BJ (cell line): ENCODE results near the gene COX14. TPM values are rescaled to one million over a fixed set of nuclear protein-coding genes. Genes with fewer than 3 reads are reported as not detected.
A peak's percentile ranks its signal among the peaks of the same experiment; 100 is the strongest.
"Not testable (repeated sequence)": the region's sequence is repeated elsewhere in the genome, so short reads cannot be mapped to it uniquely, and the experiment has no call there.

Experiments used
- CTCF ChIA-PET: fragments of 350-600 bp; formaldehyde crosslinking; extraction: SDS; loops from one replicate; lab custom pipeline; 2021; ENCODE audit warnings: antibody characterized with exemption, inconsistent platforms; lab: Yijun Ruan, JAX
- POLR2A ChIA-PET: fragments of 300-600 bp; sonication (Branson Sonifier 250); formaldehyde crosslinking; extraction: SDS; loops from one replicate; lab custom pipeline; 2021; ENCODE audit warnings: antibody characterized with exemption; lab: Charles Lee
- DNase-seq: peaks from one replicate; pipeline ENCODE4 v3.0.0-alpha.2; 2011; ENCODE audit warnings: low read depth
- H3K27me3 ChIP-seq: 2 replicates; pipeline ENCODE4 v1.6.0; 2011; ENCODE audit warnings: low read length; ENCODE audit not compliant: control insufficient read depth, insufficient read depth
- H3K36me3 ChIP-seq: 2 replicates; pipeline ENCODE4 v1.5.1; 2011; ENCODE audit warnings: low read length; ENCODE audit not compliant: control insufficient read depth, insufficient read depth
- H3K4me3 ChIP-seq: 2 replicates; pipeline ENCODE4 v1.5.1; 2011; ENCODE audit warnings: low read depth, mild to moderate bottlenecking, control low read depth, low read length
- polyA plus RNA-seq: library from polyadenylated mRNA; depleted of rRNA; stranded (reverse); fragments of >200 nt; gene quantifications from 2 replicates; pipeline ENCODE4 v1.2.3, GENCODE V29; 2011
- TF ChIP-seq, protein P1 (sequence below): IDR thresholded peaks from 2 replicates; pipeline ENCODE4 v1.5.1; 2011; ENCODE audit warnings: low read depth, mild to moderate bottlenecking, control low read depth, inconsistent platforms, low read length, moderate library complexity; ENCODE audit not compliant: insufficient read depth

The COX14 gene
- polyA plus RNA-seq, 1 experiment = 85.7 TPM

DNA sequence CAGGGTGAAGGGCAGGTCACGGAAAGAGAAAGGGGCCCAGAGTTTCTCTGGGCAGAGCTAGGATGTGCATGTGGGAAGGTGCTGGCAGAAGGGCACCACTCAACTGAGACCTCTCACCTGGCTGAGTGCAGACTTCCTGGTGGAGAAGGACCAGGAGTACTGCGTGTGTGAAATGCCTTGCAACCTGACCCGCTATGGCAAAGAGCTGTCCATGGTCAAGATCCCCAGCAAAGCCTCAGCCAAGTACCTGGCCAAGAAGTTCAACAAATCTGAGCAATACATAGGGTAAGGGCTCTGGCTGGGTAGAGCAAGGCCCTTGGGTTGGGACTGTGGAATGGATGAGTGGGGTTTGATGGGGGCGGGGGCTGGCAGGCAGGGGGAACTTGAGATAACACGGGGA, 32.3 kb upstream of the COX14 start:
- POLR2A ChIA-PET = no interaction called here
- CTCF ChIA-PET = interaction anchor here (0.6 to 1.2 kb wide), 3 partner anchors 10 to 424 kb away, joined by 3 to 5 read pairs (median 4); no protein-coding TSS in a partner anchor
- no peaks in the 10 kb centered on the region for H3K36me3 ChIP-seq
- DNase-seq = no peak
- TF ChIP-seq, protein P1, sequence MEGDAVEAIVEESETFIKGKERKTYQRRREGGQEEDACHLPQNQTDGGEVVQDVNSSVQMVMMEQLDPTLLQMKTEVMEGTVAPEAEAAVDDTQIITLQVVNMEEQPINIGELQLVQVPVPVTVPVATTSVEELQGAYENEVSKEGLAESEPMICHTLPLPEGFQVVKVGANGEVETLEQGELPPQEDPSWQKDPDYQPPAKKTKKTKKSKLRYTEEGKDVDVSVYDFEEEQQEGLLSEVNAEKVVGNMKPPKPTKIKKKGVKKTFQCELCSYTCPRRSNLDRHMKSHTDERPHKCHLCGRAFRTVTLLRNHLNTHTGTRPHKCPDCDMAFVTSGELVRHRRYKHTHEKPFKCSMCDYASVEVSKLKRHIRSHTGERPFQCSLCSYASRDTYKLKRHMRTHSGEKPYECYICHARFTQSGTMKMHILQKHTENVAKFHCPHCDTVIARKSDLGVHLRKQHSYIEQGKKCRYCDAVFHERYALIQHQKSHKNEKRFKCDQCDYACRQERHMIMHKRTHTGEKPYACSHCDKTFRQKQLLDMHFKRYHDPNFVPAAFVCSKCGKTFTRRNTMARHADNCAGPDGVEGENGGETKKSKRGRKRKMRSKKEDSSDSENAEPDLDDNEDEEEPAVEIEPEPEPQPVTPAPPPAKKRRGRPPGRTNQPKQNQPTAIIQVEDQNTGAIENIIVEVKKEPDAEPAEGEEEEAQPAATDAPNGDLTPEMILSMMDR = no peak
- H3K4me3 ChIP-seq = no peak overlapping the region
- H3K27me3 ChIP-seq = no peaks in the 10 kb centered on the region; the same call in 1 of the 2 replicates

DNA sequence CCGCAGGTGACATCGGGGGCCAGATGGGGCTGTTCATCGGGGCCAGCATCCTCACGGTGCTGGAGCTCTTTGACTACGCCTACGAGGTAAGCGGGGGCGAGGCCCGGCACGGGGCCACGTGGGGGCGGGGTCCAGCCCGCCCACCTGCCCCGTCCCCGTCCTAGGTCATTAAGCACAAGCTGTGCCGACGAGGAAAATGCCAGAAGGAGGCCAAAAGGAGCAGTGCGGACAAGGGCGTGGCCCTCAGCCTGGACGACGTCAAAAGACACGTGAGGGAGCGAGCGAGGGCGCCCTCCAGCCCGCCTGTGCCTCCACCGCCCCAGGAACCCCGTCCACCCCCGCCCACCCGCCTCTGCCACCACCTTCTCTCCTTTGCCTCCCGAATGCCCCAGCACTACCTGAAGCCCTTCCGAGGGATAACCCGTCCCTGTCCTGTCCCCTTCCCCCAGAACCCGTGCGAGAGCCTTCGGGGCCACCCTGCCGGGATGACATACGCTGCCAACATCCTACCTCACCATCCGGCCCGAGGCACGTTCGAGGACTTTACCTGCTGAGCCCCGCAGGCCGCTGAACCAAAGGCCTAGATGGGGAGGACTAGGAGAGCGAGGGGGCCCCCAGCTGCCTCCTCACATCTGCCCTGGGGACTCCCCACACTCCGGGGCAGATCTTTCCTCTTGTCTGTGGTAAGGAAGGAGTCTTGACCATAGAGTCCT, 30.8 kb upstream of the COX14 start:
- no peaks in the 10 kb centered on the region; the same call in 1 of the 2 replicates for H3K27me3 ChIP-seq
- no peak for DNase-seq
- no peaks in the 10 kb centered on the region for H3K36me3 ChIP-seq
- TF ChIP-seq, protein P1 = no peak
- no peak overlapping the region for H3K4me3 ChIP-seq
- POLR2A ChIA-PET = no interaction called here
- CTCF ChIA-PET = no interaction called here

DNA sequence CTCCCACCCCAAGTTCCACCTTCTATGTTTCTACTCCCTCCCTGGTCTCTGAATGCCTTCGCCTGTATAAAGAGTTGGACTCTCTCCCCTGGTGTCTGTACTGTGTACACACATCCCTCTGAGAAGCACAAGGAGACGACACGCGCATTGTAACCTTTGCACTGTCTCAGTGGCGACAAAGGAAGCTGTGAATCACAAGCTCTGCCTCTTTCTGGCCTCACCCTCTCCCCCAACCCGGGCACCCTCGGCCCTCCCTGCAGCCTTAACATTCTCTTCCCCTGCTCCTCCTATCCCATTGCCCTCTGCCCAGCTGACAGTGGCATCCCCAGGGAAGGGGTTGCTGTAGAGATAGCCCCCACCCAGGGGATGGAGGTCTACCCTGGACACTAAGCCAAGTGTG, 29.4 kb upstream of the COX14 start:
- TF ChIP-seq, protein P1 = no peak
- CTCF ChIA-PET = interaction anchor here (0.9 to 3.6 kb wide), 5 partner anchors 12 to 116 kb away, joined by 3 to 23 read pairs (median 5); partner anchors contain the start of gene COX14
- 0 out of 2 replicates have a peak, but pooled peaks cover 1% of the 10 kb centered on the region for H3K36me3 ChIP-seq
- H3K4me3 ChIP-seq = no peak overlapping the region
- H3K27me3 ChIP-seq = no peaks in the 10 kb centered on the region; the same call in 1 of the 2 replicates
- no peak for DNase-seq
- POLR2A ChIA-PET = no interaction called here

DNA sequence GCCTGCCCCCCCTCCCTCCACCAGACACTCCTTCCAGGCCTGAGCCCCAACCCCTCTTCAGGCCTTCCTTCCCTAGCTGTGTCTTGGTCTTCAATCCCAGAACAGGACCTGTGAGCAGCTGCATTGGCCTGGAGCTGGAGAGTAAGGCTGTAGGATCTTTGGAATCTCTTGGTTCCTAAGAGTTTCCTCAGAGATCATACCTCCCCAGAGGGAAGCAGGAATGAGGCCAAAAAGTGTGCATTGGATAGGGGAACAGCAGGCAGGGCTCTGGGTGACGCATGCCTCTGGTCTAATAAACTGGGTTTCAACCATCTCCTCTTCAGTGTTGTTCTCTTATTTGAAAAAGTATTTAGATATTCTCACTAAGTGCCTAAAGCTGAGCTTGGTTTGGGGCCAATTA, 28.7 kb upstream of the COX14 start:
- TF ChIP-seq, protein P1 = no peak
- DNase-seq = no peak
- Histone ChIP-seq H3K27me3 (no peaks in the 10 kb centered on the region; the same call in 1 of the 2 replicates), H3K36me3 (0 out of 2 replicates have a peak, but pooled peaks cover 1% of the 10 kb centered on the region), H3K4me3 (no peak overlapping the region)
- POLR2A ChIA-PET = no interaction called here
- CTCF ChIA-PET = interaction anchor here (0.8 to 3.6 kb wide), 6 partner anchors 8 to 117 kb away, joined by 3 to 23 read pairs (median 4); partner anchors contain the start of gene COX14

DNA sequence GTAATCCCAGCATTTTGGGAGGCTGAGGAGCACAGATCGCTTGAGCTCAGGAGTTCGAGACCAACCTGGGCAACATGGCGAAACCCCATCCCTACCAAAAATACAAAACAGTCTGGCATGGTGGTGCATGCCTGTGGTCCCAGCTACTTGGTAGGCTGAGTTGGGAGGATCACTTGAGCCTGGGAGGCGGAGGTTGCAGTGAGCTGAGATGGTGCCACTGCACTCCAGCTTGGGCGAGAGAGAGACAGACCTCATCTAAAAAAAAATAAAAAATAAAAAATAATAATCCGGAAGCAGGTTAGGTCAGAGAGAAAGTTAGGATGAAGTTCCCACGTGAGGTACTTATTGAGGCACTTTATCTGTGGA, 27.6 kb upstream of the COX14 start:
- H3K4me3 ChIP-seq = peak overlapping the region; percentile 62
- ChIA-PET CTCF (interaction anchor here (0.6 to 3.6 kb wide), 18 partner anchors 8 to 613 kb away, joined by 3 to 23 read pairs (median 4); partner anchors contain the start of genes CERS5, COX14 and DIP2B), POLR2A (interaction anchor here (0.5 to 0.9 kb wide), 5 partner anchors 12 to 460 kb away, joined by 3 to 24 read pairs (median 8); partner anchors contain the start of gene COX14)
- H3K27me3 ChIP-seq, DNase-seq, H3K36me3 ChIP-seq: not testable (repeated sequence)
